GM12874 (cell line): Measurements from ENCODE around the gene DQX1.

Experiments used
- CTCF ChIP-seq: IDR thresholded peaks from 2 replicates; pipeline ENCODE4 v1.5.1; 2011; ENCODE audit warnings: low read depth, mild to moderate bottlenecking, control low read depth, low read length, moderate library complexity; ENCODE audit not compliant: insufficient read depth

The DQX1 gene

DNA sequence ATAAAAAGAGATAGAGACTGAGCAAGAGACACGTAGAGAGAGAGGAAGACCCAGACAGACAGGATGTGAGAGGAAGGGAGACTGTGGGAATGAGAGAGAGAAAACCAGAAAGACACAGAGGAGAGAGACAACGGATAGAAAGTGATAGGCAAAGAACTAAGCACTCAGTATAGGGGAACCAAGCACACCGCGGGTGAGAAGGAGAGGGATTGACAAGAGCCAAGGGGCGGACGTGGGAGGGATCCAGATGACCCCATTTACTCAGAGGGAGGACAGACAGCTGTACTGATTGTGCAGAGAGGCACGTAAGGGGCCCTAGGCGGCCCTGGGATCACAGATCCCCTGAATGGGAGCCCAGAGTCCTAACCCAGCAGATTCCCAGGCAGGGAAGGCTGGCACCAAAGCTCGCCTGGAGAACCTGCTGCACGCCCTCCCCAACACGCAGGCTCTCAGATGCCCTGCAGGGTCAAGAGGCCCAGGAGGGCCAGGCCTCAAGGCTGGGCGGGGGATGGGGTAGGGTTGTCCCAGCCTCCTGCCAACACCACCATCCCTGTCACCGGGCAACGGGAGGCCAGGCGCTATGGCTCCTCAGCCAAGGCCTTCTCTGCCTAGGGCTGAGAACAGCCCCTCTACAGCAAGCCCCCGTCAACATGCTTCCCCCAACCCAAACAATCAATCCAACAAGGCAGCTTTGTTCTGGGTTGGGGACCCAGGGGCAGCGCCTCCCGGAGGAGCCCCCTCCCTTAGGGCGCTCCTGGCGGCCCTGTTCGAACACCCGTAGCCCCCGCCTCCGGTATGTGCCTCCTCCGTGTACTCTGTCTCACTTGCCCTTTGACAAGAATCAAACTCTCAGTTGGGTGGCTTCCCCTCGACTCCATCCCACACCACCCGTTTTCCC is 27.1 kb upstream of the DQX1 start:
- TF ChIP-seq CTCF: no peak

DNA sequence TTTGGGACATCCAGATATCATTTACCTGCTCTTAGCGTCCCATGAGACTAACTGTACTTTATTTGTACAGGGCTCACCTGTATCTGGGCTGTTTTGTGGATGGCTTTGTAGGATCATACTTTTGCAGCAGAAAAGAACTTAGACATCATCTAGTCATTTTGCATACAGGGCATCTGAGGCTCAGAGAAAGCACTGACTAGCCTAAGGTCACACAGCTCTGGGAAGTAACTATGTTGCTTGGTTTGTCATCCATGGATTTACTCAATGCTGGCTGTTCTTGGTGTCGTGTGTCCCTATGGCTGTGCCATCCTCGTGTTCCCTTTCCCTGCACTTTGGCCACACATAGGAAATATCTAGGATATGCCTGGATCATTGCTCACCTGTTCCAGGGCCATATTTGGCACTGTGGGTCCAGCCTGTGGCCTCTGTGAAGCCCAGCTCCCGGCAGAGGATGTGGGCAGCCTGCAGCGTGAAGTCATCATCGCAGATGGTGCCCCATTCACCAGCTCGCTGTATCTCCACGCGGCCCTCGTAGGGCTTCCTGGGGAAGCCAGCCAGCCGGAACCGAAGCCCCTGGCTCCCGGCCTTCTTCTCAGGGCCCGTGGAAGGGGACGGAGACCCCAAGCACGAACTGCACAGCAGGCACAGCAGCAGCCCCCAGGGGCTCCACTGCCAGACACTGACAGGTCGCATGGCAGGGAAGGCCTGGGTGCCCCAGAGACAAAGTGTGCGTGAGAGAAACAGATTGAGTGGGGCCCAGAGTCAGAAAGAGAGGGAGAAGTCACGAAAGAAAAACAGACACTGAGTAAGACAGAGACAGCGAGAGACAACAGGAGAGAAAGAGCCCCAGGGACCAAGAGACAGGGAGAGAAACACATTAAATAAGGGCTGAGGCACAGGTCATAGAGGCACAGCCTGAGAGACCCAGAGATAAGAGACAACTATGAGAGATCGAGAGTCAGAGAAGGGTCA is 26.2 kb upstream of the DQX1 start:
- TF ChIP-seq CTCF: no peak

DNA sequence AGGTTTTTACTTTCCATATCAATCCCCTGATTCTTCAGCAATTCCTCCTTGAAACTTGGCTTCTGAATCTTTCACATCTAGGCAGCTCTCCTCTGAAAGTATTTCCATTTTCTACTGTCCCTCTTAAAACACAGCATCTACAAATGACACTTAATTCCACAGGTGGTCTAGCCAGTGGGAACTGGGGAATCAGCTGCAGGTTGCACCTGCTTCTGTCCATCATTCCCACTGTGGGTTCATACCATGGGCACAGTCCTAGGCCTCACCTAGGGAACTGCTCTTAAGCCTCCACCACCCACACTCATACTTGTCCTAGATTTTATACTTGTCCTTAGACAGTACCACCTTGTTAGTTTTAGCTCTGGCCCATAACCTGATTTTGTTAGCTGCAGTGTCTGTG is 25.5 kb upstream of the DQX1 start:
- TF ChIP-seq CTCF: no peak

DNA sequence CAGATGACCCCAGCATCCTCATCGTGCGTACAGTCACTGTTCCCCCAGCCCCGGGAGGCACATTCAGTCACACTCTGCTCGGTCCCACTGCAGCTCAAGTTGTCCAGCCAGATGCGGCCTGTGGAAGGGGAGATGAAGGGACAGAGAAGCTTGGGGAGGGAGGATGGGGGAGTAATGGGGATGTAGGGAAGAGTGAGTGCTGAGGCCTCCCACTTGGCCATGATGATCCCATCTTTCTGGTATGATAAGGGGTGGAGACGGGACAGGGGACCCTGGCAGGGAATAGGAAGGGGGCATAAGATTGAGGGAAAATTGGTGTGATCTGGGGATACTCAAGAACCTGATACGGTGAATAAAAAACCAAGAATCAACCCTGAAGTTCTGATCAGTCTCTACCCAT is 24.2 kb upstream of the DQX1 start:
- no peak for TF ChIP-seq CTCF

GRCh38 chr2:74548900-74549826 is 23.1 kb upstream of the DQX1 start:
- no peak for TF ChIP-seq CTCF

DNA sequence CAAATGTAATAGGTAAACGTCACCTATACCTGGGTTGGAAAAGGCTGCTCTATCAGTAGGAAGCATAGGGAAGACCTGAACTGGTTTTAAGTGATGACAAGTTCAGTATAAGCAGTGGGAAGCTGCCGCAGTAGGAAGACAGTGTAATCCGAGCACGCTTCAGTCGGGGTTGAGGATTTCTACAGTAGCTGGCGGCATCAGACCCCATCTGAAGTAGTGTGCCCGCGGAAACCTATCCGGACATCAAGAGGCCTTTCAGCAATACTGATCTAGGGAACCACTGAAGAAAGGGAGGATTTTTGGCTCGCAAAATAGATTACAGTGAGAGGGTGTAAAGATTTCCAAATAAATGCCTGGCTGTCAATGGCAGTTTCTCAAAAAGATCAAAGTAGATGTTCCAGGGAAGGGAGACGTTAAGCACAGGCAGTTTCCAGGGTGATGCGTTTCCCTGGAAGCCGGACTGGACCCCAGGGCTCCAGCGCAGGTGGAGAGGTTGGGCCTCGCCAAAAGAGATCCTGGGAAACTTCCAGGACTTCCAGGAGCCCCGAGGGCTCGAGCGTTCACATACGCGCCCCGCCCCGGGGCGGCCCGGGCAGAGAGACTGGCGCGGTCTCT is 22.4 kb upstream of the DQX1 start:
- no peak for TF ChIP-seq CTCF
